Fibroblast of peridontal ligament (primary cell): ENCODE measurements around the gene PTPRR.

ENCODE experiments used
- DNase-seq: peaks from one replicate; pipeline ENCODE4 v3.0.0-alpha.2; 2010; ENCODE audit errors: extremely low read depth

PTPRR gene

DNA sequence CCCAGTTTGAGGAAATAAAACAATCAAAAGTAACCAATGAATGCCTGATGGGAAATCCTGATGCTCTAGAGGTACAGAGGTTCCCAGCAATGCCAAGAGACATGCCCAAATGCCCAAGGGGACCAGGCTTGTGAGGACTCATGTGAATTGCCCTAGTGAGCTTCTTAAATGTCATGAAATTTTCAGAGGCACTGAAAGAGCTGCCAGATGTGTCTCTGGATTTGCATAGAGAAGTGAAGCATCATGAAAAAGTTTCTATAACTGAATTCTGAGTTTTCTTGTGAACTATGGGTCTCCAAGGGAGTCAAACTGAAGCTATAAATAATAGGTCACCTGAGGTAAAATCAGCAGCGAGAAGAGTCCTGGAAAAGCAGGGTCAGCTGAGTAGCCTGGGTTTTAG, 9.9 kb downstream of the PTPRR start:
- DNase-seq, result no peak

DNA sequence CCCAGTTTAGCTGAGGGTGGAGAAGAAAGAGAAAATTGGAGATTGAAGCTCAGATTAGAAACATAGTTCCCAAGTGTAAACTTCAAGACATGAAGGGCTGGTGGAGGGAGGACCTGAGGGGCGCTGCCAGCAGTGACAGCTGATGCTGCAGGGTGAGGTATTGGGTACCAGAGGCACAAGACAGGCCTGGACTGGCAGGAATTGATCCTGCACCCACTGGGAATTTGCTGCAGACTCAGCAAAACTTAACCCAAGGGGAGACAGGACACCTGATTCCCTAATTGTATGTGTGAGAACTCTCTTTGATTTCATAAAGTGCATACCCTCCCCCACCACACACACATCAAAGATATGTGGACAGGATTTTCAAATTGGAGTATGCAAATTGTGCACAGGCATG, 11.6 kb downstream of the PTPRR start:
- no peak for DNase-seq

DNA sequence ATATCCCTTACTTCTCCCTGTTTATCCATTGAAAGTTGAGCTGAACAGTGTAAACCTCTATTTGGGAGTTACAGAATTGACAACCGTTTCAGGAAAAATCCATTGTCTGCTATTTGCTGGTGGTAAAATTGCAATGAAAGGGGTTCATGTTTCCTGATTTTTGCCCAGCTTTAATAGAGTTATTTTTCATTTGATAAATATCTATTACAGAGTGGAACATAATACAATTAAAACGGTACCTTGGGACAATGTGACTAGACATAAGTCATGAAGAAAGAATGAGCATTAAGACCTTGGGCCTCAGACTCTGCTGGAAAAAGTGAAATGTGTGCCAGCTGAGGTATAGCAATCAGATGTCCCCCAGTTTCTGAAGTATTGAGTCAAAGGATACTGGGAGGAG, 13.1 kb downstream of the PTPRR start:
- DNase-seq, result no peak

DNA sequence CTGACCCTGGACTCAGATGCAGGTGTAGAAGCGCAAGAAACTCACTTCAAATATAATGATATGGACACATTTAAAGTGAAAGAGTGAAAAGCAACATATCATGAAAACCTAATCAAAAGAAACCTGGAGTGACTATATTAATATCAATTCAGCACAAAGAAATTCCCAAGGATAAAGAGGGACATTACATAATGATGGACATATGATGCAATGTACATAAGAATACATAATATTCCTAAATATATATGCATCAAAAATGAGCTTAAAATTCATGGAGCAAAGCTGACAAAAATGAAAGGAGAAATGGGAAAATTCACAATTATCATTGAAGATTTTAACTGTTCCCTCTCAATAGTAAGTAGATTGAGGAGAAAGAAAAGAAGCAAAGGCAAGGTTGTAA, 24.6 kb downstream of the PTPRR start:
- DNase-seq, result no peak

DNA sequence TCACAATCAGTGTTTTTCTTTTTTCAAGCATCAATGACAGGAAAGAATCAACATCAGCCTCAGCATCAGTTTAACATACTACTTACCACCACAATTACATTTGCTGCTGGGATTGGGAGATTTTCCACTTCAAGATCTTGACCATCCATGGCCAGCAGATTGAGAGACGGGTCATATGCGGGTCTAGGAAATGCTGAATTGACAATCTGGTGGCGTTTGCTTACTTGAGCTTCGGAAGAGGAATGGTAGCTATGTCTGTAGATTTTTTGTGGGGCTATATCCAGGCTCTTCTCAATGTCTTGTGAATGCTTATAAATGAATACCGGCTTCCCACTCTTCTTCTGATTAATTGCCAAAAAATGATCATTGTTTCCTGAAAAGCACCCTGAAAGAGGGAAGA, 27.9 kb downstream of the PTPRR start:
- no peak for DNase-seq

DNA sequence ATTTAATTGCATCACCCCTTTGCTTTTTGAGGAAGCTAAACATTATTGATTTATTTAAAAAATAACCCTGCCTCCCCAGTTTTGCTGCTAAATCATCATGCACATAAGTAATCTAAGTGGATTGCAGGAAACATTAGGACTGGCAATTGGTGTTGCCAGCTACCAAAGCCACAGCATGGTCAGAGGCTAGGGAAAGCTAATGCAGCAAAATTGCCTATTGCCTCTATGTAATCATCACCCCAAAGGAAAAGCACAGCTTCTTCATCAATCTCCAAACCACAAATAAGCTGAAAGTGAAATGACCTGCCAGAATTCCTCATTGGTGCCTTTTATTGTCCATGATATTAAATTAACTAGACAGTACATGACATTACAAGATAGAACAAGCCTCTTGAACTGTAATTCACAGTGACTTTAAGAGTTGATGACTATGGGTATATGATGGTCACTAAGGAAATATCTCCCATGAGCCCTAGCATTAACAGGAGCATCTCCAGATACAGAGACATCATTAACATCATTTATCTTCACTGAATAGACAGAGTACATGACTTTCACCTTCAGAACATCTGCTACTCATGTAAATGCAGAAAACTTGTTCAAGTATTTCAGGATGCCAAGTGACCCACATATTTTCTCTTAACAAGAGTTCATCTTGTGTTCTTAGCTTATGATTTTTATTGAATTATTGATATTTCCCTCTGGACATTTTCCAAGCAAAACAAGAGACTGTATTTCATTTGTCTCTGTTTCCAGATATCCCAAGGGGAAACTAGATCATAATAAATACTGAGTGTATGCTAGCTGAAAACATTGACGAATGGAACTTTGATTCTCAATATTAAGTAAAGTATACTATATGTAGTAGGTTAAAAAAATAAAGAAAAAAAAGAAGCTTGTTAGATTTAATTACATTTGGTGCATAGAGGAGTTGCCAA, 29.4 kb downstream of the PTPRR start:
- no peak for DNase-seq

DNA sequence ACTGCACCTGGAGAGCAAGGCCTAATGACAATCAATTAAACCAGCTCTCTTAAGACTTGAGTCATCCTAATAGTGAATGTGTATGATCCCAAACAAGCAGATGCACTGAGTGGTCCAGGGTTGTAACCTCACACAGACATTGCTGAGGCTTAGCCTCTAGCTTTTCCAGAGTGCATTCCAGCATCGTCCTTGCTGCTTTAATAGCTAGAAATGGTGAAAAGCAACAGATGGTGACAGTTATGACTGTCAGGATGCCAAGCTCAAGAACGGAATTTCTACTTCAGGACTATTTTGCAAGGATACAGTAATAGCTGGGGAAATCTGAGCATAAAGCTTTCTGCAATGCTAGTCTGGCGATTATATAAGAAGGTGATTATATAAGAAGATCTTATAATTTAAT, 34.6 kb downstream of the PTPRR start:
- DNase-seq, result no peak

DNA sequence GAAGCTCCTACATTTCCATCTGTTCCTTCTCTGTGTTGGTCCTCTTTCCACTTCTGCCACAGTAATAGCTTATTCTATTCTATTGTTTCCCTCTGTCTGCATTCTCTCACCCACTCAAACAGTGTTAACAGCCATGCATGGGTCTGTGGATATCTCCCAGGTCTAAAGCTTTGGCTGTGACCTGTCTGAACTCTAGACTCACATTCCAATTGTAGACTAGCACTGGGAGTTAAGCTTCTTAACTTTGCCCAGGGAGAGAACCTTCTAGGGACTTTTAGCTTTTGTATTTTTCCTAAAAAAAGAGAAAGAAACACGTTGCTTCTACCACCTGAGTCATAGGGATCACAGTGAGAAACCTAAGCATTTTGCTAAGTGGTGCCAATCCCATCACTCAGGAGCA, 36.7 kb downstream of the PTPRR start:
- DNase-seq, result no peak

DNA sequence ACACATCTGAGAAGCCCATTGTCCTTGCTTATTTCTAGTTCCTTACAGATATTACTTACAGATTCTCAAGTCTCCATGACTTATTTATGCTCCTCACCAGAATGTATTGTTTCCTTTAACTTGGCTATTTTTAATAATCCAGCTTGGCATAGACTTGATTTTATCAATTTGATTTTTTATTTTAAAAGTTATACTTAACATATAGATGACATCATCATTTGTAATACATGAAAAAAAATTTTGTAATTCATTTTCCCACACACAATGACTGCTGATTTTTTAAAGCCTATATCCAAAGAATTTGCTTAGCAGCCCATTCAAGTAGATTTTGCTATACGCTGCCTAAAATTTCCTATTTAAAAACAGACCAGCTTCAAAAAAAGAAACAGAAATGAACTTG, 39.8 kb downstream of the PTPRR start:
- DNase-seq, result no peak

DNA sequence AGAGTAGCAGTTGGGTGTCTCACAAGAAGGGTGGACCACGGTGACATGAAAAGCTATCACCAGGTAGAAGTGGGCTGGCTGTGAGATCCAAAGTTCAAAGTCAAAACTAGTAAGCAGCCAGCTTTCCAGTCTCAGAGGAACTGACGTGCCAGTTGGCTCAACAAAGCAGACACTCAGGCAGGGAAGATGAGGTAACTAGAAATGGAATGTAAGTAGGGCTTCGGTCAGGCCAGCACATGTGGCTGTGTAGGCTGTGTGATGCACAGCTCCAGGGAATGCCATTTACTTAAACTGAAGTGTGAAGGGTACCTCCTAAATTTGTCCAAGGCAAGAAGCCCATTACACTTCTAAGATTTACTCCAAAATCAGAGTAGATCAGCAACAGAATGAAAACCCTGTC, 43.6 kb downstream of the PTPRR start:
- no peak for DNase-seq

DNA sequence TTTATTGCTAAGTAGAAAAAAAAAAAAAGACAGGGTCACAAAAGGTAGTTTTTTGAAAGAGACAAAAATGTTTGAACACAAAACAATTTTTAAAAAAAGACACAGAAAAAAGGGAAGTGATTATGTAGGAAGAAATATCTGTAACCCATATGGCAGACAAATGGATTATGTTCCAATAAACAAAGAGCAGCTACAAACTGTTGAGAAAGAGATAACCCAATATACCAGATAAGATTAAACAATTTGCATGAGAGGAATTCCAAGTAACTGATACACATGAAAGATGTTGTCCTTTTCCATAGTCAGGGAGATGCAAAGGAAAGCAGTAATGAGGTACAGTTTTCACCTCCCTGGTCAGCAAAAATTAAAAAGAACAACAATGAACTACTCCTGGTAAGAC, 44.9 kb downstream of the PTPRR start:
- DNase-seq, result no peak

DNA sequence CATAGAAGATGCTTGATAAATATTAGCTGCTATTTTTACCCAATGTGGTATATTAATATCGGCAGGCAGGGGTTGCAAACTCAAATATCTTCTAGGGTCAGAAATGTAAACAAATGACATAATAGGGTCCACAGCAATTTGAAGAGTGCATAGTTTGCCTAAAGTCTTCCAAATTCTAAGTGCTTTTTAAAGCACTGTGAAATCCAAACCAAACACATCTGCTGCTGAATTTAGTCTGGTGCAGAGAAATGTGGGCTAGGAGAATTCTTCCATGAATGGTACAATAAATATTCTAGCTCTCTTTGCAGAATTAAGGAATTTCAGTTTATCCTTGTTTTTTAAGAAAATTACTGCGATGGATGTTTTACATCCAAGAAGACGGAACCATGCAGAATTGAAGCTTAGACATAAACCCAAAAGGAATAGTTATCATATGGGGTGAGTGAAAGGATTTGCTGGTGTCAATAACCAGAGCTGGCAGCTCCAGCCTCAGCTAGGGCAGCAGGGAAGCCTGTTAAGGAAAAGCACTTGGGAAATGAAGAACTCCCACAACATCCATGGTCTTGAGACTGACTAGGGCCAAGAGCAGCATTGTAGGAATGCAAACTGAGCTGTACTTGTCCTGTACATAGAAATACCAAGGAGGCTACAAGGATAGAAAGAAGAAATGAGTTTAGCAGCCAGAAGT, 65.5 kb downstream of the PTPRR start:
- DNase-seq, result no peak

DNA sequence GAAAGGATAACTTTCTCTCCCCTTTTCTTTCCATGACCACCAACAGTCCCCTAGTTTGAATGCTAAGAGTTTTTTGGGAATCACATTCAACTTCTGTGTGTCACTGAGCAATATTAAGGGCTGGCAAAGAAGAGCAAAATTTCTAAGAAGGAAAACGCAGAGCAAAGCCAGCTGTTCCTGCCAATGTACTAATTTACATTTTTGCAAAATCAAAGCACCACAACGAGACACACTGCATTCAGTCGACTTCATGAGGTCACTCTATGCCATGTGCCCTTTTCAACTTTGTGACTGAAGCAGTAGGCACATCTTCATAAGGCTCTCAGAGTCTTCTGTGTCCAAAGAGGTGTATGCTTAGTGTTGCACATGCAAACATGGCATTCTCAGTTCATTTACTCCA, 66.4 kb downstream of the PTPRR start:
- DNase-seq, result no peak

DNA sequence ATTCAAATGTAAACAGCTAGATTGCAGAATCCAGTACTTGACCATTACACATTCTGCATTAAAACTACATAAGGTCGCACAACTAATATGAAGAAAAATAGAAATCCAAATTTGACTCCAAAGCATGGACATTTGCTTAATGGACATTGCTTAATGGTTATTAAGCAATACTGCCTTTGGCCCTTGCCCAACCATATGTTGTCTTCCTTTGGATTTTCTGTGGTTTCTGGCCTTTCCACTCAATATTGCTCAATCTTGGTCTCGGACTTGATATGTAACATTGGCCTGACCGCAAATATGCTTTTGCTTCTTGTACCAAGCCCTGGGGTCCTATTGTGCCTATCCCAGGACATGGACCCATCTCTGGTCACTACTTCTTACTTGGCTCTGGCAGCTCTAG, 67.2 kb downstream of the PTPRR start:
- DNase-seq, result peak; percentile 16

DNA sequence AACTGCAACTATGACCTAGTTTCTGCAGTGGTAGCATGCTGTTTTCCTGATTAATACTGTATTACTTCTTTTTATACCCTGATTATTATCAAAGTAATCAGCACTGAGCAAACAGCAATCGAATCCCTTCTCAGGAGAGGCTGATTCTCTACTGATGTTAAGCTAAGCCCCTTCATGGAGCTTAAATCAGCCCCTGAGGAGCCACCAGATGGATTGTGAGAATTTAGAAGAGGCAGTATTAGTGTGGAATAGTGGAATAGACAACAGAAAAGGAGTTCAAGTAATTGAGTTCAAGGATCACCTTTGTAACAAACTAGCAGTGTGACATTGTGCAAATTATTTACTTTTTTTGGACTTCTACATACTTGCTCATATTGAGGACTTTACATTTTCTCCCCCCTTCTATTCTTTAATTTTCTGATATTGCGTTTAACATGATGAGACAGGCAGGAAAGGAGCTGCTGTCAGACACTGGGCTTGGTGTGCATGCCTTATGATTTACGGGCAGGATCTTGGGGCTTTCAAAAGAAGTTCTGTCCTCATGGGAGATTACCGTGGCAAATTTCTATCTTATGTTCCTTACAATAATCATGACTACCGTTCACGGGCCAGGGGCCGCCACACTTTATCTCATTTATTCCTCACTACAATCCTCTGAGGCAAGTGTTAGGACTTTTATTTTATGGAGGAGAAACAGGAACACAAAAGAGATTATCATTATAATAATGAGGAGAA, 68.0 kb downstream of the PTPRR start:
- no peak for DNase-seq

DNA sequence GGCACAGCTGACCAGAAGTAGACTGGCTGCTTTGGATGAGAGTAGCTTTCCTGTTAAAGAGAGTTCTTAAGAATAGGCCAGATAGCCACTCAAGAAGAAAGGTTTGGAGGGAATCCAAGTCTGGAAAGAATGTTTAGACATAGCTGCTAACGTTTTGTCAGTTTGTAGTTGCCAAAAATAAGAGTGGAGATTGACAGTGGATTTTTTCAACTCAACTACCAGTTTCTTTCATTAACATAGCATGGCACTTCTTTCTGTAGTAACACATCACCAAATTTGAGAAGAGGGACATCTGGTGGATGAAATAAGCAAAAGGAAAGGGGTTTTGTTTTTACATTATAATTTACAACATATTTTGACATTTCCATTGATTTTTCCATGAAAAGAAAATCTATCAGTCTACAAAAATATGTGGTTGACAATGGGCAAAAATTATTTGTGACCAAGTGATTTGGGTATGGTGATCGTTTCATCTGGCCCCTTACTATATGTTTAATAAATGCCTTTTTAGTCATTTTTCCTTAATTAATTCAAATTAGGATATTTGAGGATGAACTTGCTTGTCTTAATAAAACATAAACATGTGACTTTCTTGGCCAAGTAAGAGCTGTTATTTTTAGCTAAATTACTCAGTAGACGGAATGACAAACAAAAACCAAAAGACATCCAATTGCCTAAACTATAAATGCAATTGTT, 71.1 kb downstream of the PTPRR start:
- DNase-seq, result peak; percentile 3

DNA sequence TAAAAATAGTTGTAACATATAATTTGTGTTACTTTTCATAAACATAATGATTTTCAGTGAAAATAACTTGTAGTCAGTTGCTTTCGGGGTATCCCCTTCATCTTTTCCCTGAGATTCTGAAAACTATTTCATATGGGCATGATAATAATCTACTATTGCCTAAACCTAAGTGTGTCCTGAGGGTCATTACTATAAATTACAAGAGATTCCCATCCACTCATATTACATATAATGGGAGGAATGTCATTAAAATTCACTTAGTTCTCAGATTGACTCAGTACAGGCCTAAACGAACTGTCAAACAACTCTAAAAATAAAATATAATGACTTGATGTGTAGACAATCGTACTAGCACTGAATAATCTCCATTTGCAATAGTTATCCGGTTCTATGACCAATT, 72.7 kb downstream of the PTPRR start:
- DNase-seq, result no peak

DNA sequence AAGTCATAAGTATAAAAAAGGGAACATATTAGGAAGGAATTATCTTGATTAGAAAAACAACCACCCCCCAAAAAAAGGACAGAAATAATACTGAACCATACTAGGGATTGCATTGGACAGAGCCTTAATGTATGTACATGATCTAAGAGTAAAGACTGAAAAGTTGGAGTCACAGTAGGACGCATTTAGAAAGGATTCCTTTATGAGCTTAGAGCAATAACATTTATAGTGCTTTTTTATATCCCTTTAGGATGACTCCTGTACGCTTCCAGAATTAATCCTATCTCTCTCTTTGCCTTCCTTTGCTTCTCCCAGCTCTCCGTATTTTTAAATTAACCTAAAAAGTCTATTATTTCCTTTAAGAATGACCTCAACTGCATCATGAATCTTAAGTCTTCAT, 75.3 kb downstream of the PTPRR start:
- DNase-seq, result no peak

DNA sequence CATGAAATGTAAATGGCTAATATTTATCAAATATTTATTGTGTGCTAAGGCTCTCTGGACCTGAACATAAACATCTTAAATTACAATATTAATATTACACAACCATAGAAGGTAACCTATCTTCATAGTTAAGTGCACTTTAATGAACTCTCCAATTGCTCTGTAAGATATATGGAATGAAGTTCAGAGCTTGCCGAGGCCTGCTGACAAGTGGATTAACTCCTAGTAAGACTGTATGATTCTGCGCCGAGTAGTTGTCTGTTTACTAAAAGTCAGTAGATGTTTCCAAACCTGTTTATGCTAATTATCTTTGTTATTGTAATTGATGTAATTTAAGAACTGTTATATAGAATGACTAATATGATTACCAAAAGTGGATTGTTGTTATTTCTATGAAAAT, 77.2 kb downstream of the PTPRR start:
- no peak for DNase-seq

DNA sequence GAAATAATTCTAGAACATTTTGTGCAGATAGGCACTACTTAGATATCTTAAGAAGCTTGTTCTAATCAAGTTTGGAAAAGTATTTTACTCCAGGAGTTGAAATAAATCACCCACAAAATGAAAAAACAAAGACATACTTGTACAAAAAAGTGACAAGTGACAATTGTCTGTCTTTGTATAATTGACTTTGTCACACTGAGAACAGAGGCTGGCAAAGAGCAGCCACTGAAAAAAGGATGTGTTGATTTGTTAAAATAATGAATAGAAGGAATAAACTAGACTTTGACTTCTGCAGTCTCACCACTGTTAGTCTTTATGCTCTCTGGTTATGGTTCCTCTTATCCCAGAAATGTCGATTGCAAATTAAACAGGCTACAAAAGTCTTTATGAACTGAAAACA, 77.6 kb downstream of the PTPRR start:
- DNase-seq, result no peak

DNA sequence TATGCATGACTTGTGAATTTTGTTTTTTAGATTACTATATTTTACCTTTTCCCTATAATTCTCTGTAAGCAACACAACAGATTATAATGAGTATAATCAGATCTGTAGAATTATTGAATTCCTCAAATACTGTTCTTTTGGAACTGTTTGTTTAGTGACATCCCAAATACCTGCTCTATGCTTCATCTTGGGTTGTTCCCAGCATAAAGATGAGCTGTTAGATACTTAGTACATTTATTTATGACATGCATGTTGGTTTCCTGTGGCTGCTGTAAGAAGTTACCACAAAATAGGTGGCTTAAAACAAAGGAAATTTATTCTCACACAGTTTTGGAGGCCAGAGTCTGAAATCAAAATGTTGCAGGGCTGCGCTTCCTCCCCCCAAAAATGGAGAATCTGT, 78.4 kb downstream of the PTPRR start:
- no peak for DNase-seq
